GM19099 (cell line): Measurements from ENCODE around the gene ZFP36L2.

Source experiments
- POLR2A ChIP-seq: IDR thresholded peaks from 3 replicates; pipeline ENCODE4 v1.6.1; 2011; ENCODE audit warnings: low read depth; ENCODE audit not compliant: insufficient read length; ENCODE audit errors: extremely low read depth

ZFP36L2 gene

GRCh38 chr2:43258547-43259156, 32.2 kb upstream of the ZFP36L2 start:
- TF ChIP-seq POLR2A, result no peak

DNA sequence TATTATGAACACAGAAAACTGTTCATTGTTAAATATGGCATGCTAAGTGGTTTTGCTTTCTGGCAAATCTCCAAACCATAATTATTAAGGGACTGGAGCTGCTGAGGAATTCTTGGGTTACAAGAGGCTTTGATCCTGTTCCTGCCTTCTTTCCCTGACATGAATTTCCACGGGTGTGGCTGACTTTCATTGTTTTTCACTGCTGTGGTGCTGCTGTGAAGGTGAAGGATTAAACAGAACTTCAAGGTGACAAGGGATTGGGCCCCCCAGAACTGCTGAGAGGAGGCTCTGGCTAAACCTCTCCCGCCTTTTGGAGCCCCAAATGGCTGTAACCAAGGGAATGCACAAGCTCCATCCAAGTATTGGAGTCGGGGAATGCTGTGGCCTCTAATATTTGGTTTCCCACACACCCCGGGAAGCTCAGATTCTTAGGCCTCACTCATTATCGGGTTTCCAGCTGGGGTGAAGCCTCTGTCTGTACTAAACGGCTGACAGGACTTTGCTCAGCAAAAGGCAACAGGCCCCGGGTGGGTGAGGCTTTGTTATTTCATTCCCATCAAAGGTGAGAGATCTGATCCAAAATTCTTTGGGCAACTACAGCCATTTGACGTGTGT, 29.0 kb upstream of the ZFP36L2 start:
- TF ChIP-seq POLR2A, result no peak

DNA sequence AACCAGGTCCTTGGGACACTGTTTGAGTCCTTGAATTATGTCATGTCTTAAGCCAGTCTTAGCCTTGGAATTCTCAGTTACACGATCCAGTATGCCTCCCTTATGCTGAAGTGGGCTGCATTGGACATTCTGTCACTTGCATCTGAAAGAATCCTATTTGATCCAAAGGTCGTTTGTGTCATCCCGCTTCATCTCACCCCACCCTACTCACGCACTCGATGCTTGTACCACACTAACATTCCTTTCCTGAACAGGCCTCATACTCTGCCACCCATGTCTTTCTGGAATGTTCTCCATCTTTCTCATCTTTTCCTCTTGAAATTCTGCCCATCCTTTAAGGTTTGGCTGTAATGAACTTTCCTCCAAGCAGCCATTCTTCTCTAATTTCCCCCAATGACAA, 27.9 kb upstream of the ZFP36L2 start:
- TF ChIP-seq POLR2A, result no peak

DNA sequence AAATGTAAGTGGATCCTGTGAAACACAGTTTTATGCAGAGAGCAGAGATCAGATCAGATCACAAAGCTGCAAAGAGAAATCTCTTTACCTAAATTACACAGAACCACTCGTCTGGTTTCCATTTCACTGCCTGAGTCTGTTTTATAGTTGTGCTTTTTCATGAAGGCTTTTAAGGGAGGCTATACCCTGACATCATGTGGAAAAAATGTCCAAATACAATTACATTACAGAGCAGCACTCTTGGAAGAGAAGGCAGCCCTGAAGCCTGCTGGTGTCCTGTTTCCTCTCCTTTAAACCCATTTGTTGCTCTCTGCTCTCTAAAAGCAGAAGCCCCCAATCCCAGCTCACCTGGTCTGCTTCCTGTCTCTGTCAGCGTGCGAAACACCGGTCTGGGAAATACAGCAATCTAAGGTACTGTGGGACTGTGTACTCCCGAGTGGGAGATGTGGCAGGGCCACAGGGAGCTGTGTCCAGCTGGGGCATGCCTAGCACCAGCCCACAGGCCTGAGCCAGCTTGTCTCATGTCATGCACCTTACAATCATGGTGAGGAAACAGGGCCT, 24.8 kb upstream of the ZFP36L2 start:
- TF ChIP-seq POLR2A, result no peak

DNA sequence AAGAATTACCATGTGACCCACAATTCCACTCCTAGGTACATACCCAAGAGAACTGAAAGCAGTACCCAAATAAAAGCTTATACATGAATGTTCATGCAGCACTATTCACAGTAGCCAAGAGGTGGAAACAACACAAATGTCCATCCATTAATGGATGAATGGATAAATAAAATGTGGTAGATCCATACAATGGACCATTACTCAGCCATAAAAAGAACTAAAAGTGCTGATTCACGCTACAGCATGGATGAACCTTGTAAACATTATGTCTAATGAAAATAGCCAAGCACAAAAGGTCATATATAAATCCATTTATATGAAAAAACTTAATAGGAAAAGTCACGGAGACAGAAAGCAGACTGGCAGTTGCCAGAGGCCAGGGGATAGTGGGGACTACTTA, 23.6 kb upstream of the ZFP36L2 start:
- TF ChIP-seq POLR2A, result no peak

- no peak for TF ChIP-seq POLR2A
These were observed 22.2 kb upstream of the ZFP36L2 start for GRCh38 chr2:43248621-43249020.

- TF ChIP-seq POLR2A, result no peak
These were observed 20.2 kb upstream of the ZFP36L2 start for GRCh38 chr2:43246641-43247040.

DNA sequence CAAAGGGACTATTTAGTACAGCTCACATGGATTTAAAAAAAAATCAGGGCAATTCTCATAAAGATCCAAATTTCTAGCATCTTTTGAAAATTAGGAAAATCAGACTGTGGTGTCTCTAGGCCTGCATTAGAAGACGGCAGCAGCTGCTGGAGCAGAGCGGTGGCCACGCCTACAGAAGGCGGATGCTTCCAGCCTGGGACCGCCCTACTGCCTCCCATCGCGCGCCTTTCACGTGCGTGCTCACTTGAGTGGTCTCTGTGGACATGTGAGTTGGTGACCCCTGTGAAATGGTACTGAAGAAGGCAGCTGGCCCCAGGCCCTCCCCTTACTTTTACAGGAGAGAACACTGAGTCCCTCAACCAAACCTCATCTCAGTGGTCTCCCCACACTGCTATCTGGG, 15.2 kb upstream of the ZFP36L2 start:
- TF ChIP-seq POLR2A, result no peak

GRCh38 chr2:43240766-43241150, 14.4 kb upstream of the ZFP36L2 start:
- no peak for TF ChIP-seq POLR2A

DNA sequence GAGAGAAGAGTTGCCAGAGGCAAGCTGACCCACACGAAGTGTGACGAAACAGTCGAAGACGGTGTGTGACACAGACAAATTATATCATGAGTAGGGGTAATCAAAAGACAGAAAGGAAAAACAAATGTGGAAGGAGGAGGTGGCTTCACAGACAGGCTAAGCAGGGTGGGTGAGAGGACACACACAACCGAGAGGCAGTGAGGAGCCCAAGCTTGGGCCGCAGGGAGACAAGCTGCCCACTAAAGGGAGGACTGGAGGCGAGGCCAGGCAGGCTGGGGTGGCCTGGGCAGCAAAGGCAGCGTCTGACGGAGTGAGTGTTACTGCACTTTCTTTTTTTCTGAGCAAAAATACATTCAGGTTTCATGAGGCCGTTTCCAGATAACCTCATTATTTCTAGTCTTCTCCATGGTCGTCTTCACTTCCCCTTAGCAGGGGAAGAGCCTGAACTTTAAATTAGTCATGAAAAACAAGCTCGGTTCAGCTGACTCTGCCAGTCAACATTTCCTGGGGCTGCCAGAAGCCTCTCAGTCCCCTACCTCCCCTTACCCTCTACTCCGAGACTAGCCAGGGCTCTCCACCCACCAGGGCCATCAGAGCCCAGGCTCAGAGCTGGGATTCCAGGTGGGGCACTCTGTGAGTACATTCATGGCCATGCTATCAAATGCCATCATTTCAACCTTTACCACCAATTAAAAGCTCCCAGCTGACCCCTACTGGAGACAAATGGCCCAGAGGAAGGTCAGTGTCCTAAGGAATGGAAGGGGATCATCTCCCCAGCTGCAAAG, 13.8 kb upstream of the ZFP36L2 start:
- no peak for TF ChIP-seq POLR2A

GRCh38 chr2:43238813-43239212, 12.4 kb upstream of the ZFP36L2 start:
- no peak for TF ChIP-seq POLR2A

- TF ChIP-seq POLR2A, result no peak
These were observed 11.8 kb upstream of the ZFP36L2 start for GRCh38 chr2:43238176-43238575.

DNA sequence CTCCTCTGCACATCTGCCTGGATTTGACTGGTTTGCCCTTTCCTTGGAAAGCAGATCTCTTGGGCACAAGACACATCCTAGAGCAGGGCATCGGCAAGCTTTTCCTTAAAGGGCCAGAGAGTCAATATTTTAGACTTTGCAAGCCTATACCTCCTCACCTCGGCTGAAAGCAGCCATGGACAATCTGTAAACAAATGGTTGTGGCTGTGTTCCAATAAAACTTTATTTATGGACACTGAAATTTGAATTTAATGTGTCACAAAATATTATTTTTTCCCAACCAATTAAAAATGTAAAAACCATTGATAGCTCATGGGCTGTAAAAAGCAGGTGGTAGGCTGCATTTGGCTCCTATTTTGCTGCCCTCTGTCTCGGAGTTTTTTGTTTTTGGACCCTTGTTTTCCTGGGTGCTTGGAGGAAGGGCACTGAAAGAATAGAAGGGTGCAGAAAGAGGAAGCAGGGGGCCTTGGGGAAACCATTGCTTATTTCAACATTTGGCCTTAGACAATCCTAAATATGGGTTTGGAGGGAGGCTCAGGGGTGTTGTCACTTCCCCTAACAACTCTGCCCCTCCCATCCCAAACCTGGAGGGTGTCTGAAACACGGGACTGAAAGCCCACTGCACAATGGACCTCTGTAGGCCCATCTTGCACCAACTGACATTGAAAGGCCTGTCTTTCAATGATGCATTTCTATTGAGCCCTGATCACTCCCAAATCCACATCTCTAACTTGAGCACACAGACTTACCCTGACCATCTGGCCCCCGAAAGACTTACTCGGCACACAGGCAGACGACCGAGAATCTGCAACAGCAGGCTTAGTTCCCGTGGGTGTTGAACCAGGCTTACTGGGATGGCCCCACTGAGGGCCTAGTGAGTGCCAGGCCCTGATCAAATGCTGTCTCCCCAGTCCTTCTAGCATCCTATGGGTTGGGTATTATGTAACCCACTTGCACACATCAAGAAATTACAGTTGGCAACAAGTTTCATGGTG, 7.1 kb upstream of the ZFP36L2 start:
- TF ChIP-seq POLR2A, result no peak

GRCh38 chr2:43230951-43231827, 4.8 kb upstream of the ZFP36L2 start:
- no peak for TF ChIP-seq POLR2A
